A673 (cell line): Measurements from ENCODE around the gene PTGDR2. TPM values are rescaled to one million over a fixed set of nuclear protein-coding genes. Genes with fewer than 3 reads are reported as not detected.

Experiments used
- BruUV-seq: library from RNA; stranded (reverse); fragments of 400-500 nt; replicated peaks from 2 replicates; lab custom pipeline; 2021; lab: Mats Ljungman, UMichigan
- CTCF ChIA-PET: fragments of 300-600 bp; sonication (Branson Sonifier 250); formaldehyde crosslinking; loops from one replicate; lab custom pipeline; 2022; ENCODE audit warnings: antibody characterized with exemption; lab: Charles Lee
- POLR2A ChIA-PET: fragments of 300-600 bp; sonication (Branson Sonifier 250); formaldehyde crosslinking; loops from one replicate; lab custom pipeline; 2022; ENCODE audit warnings: antibody characterized with exemption; ENCODE audit not compliant: low non-redundant PET; lab: Charles Lee
- DNase-seq: peaks from one replicate; pipeline ENCODE4 v3.0.0-alpha.2; 2015; ENCODE audit warnings: low spot score
- H3K27ac ChIP-seq: fragments of 200-600 bp; sonication (generic); 2 replicates; pipeline ENCODE4 v1.5.1; 2016; ENCODE audit warnings: mixed run types, low read depth, mild to moderate bottlenecking, mixed read lengths, antibody characterized with exemption, low read length; ENCODE audit not compliant: poor library complexity, severe bottlenecking
- H3K27me3 ChIP-seq: fragments of 200-600 bp; sonication (generic); replicated peaks from 2 replicates; pipeline ENCODE4 v1.6.1; 2017; ENCODE audit warnings: mixed run types, low read depth, mild to moderate bottlenecking, mixed read lengths, antibody characterized with exemption, low read length; ENCODE audit not compliant: insufficient read depth, poor library complexity
- H3K36me3 ChIP-seq: fragments of 200-600 bp; sonication (generic); 2 replicates; pipeline ENCODE4 v1.6.1; 2016; ENCODE audit warnings: mixed run types, mild to moderate bottlenecking, mixed read lengths, antibody characterized with exemption, low read length; ENCODE audit not compliant: insufficient read depth, poor library complexity, severe bottlenecking
- H3K4me1 ChIP-seq: fragments of 200-600 bp; sonication (generic); 2 replicates; pipeline ENCODE4 v1.6.1; 2017; ENCODE audit warnings: mixed run types, mild to moderate bottlenecking, mixed read lengths, antibody characterized with exemption, low read length; ENCODE audit not compliant: insufficient read depth, poor library complexity, severe bottlenecking
- H3K4me3 ChIP-seq: fragments of 200-600 bp; sonication (generic); 2 replicates; pipeline ENCODE4 v1.5.1; 2016; ENCODE audit warnings: low read depth, mixed run types, mild to moderate bottlenecking, mixed read lengths, low read length; ENCODE audit not compliant: poor library complexity, severe bottlenecking
- H3K9me3 ChIP-seq: fragments of 200-600 bp; sonication (generic); 2 replicates; pipeline ENCODE4 v1.6.1; 2016; ENCODE audit warnings: mixed run types, low read depth, mild to moderate bottlenecking, mixed read lengths, antibody characterized with exemption, low read length; ENCODE audit not compliant: poor library complexity, severe bottlenecking
- EZH2 ChIP-seq: fragments of 200-600 bp; sonication (generic); IDR thresholded peaks from 2 replicates; pipeline ENCODE4 v1.6.1; 2017; ENCODE audit warnings: borderline replicate concordance, low read depth, mild to moderate bottlenecking, mixed read lengths, antibody characterized with exemption, low read length; ENCODE audit not compliant: poor library complexity, severe bottlenecking
- intact Hi-C: fragments of 100-400 bp; cut with micrococcal nuclease; formaldehyde crosslinking; loops from one replicate; pipeline ENCODE4 v1.10.0; 2022; ENCODE audit not compliant: unreplicated experiment
- total RNA-seq: library from RNA; stranded (reverse); gene quantifications from 2 replicates; pipeline ENCODE4 v1.2.3, GENCODE V29; 2021
- TF ChIP-seq, protein P1 (sequence below): fragments of 300-800, 200-600 bp; sonication (generic); conservative IDR thresholded peaks from 2 replicates; pipeline ENCODE4 v1.5.1; 2017; ENCODE audit warnings: low read depth, mild to moderate bottlenecking, antibody characterized with exemption, low read length, moderate library complexity, mixed read lengths

Gene PTGDR2
- total RNA-seq, 1 experiment from 2014 or later: 0.09 TPM

DNA sequence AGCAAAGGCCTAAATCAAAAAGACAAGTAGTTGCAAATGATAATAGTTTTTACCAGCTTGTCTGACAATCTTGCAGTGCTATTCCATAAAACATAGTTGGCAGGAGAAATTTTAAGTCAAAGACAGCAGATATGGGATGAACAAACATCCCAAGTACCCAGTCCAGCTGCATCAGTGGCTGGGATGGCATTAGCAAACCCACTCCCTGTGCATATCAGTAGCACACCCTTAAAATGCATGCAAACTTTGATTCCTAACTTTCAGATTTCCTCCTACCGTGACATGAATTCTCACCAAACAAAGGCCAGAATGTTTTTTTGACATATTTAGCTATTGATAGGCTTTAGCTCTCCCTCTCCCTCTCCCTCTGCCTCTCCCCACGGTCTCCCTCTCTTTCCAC, 41.6 kb downstream of the PTGDR2 start:
- H3K4me1 ChIP-seq: no peaks in the 10 kb centered on the region
- no peaks in the 10 kb centered on the region for H3K27me3 ChIP-seq
- no peak overlapping the region for H3K4me3 ChIP-seq
- no peaks in the 10 kb centered on the region for H3K36me3 ChIP-seq
- DNase-seq: no peak
- TF ChIP-seq EZH2: no peak
- TF ChIP-seq, protein P1, sequence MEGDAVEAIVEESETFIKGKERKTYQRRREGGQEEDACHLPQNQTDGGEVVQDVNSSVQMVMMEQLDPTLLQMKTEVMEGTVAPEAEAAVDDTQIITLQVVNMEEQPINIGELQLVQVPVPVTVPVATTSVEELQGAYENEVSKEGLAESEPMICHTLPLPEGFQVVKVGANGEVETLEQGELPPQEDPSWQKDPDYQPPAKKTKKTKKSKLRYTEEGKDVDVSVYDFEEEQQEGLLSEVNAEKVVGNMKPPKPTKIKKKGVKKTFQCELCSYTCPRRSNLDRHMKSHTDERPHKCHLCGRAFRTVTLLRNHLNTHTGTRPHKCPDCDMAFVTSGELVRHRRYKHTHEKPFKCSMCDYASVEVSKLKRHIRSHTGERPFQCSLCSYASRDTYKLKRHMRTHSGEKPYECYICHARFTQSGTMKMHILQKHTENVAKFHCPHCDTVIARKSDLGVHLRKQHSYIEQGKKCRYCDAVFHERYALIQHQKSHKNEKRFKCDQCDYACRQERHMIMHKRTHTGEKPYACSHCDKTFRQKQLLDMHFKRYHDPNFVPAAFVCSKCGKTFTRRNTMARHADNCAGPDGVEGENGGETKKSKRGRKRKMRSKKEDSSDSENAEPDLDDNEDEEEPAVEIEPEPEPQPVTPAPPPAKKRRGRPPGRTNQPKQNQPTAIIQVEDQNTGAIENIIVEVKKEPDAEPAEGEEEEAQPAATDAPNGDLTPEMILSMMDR: no peak
- no TSS peak for BruUV-seq
- H3K27ac ChIP-seq: no peak overlapping the region
- peaks cover 9% of the 10 kb centered on the region for H3K9me3 ChIP-seq
- CTCF ChIA-PET: no interaction called here
- intact Hi-C loops: no loop called here
- POLR2A ChIA-PET: no interaction called here

DNA sequence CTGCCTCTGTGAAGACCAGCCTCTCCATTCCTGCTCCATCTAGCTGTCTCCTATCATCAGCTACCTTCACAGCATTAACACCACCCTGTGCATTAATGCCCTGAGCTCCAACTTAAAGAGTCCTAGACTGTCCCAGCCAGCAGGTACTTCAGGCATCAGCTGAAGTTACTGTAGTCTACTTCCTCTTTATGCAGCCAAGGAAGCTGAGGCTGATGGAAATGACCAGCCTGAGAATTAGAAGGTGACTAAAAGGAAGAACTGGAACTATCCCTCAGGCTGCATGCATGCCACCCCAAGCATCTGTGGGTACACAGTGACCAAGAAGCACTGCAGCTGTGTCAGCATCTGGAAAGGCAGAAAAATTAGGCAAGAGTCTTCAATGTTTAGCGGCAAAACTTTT, 42.4 kb downstream of the PTGDR2 start:
- TF ChIP-seq, protein P1: no peak
- no peak for TF ChIP-seq EZH2
- no peaks in the 10 kb centered on the region for H3K36me3 ChIP-seq
- peaks cover 9% of the 10 kb centered on the region for H3K9me3 ChIP-seq
- H3K4me3 ChIP-seq: no peak overlapping the region
- no TSS peak for BruUV-seq
- intact Hi-C loops: no loop called here
- no peaks in the 10 kb centered on the region for H3K4me1 ChIP-seq
- DNase-seq: no peak
- no peak overlapping the region for H3K27ac ChIP-seq
- no peaks in the 10 kb centered on the region for H3K27me3 ChIP-seq
- ChIA-PET POLR2A (no interaction called here), CTCF (no interaction called here)

DNA sequence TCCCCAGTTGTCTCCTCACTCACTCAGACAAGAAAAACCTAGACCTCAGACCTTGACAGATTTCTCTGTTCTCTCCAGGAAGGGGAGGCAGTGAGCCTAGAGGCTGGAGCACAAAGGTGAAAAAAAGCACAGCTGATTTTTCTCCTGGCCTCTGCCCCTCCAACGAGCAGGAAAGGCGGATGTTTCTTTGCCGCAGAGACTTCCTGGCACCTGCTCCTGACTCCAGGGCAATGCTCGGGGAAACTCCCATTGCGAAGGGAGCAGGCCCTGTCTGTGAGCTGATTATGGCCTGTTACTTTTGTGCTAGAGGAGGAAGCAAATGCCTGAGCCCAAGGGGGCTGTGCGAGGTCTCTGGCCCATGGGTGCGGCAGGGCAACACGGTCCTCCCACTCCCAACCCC, 45.2 kb downstream of the PTGDR2 start:
- no peak overlapping the region for H3K4me3 ChIP-seq
- H3K27me3 ChIP-seq: no peaks in the 10 kb centered on the region
- ChIA-PET POLR2A (no interaction called here), CTCF (no interaction called here)
- DNase-seq: no peak
- no peaks in the 10 kb centered on the region for H3K9me3 ChIP-seq
- intact Hi-C loops: no loop called here
- H3K4me1 ChIP-seq: no peaks in the 10 kb centered on the region
- no peaks in the 10 kb centered on the region for H3K36me3 ChIP-seq
- TF ChIP-seq, protein P1: no peak
- TF ChIP-seq EZH2: no peak
- no peak overlapping the region for H3K27ac ChIP-seq
- BruUV-seq: no TSS peak
